ENCODE results near the gene UBA6. TPM values are rescaled to one million over a fixed set of nuclear protein-coding genes. Genes with fewer than 3 reads are reported as not detected.

Gene UBA6
- total and polyA plus RNA-seq, 2 of the 4 experiments (the other 2 are of a cell fraction) = 29.2 to 268 TPM

GRCh38 chr4:67721315-67721769 lies 20.4 kb upstream of the UBA6 start:
- H4K5ac ChIP-seq (ENCODE audit: low read depth, low read length) = peak overlapping the region; percentile 73; the same call in 1 of the 2 replicates
- peaks cover 11% of the 10 kb centered on the region; the same call in 1 of the 2 replicates for H3K9me1 ChIP-seq (ENCODE audit: insufficient read depth, low read length)
- no peaks in the 10 kb centered on the region for H3K9me3 ChIP-seq (ENCODE audit: control insufficient read depth, insufficient read depth, low read length)
- peak overlapping the region; percentile 7; the same call in 2 of the 3 replicates for H2BK15ac ChIP-seq (ENCODE audit: low read depth, low read length)
- WGBS, 2 experiments (ENCODE audit: extremely low coverage in 2 of 2, insufficient read length in 1 of 2) = no CpG with 5 or more reads among the region's 3 CpGs
- peak overlapping the region; percentile 65 for H4K91ac ChIP-seq (ENCODE audit: insufficient read depth, low read depth, low read length)
- H3K4me1 ChIP-seq (ENCODE audit: control insufficient read depth, insufficient read depth, low read length) = peaks cover 8% of the 10 kb centered on the region; the same call in 1 of the 2 replicates
- H3K36me3 ChIP-seq (ENCODE audit: control insufficient read depth, insufficient read depth, low read length) = peaks cover 4% of the 10 kb centered on the region; the same call in 1 of the 2 replicates
- POLR2A ChIA-PET (ENCODE audit: unreplicated experiment) = no interaction called here
- peaks cover 0 to 17% of the 10 kb centered on the region in 2 experiments; a peak in 3 of 4 replicates for H3K79me1 ChIP-seq (ENCODE audit: low read depth in 1 of 2, low read length in 2 of 2)
- H4K20me1 ChIP-seq (ENCODE audit: insufficient read depth, low read length) = no peaks in the 10 kb centered on the region
- TF ChIP-seq MAZ (IDR thresholded peaks at IDR 0.05; ENCODE audit: borderline replicate concordance, low read depth, low read length) (no peak), RFX5 (IDR thresholded peaks at IDR 0.05; ENCODE audit: low read depth, low read length) (no peak), POLR2A (IDR thresholded peaks at IDR 0.05; ENCODE audit: low read depth, low read length) (no peak), RCOR1 (IDR thresholded peaks at IDR 0.05; ENCODE audit: insufficient replicate concordance, low read length) (no peak), NFE2L2 (IDR thresholded peaks at IDR 0.05; ENCODE audit: low read depth, low read length) (no peak), RAD21 (IDR thresholded peaks at IDR 0.05; ENCODE audit: low read length) (no peak), ELK1 (IDR thresholded peaks at IDR 0.05; ENCODE audit: borderline replicate concordance, low read depth, low read length) (no peak), BHLHE40 (IDR thresholded peaks at IDR 0.05; ENCODE audit: low read depth, low read length) (no peak), FOS (IDR thresholded peaks at IDR 0.05; ENCODE audit: low read depth, low read length) (no peak), CHD1 (IDR thresholded peaks at IDR 0.05; ENCODE audit: low read depth, low read length) (no peak), MAFK (IDR thresholded peaks at IDR 0.05; ENCODE audit: low read depth, low read length) (no peak), CEBPB (IDR thresholded peaks at IDR 0.05; ENCODE audit: low read depth, low read length) (no peak)
- TF ChIP-seq, protein P1, sequence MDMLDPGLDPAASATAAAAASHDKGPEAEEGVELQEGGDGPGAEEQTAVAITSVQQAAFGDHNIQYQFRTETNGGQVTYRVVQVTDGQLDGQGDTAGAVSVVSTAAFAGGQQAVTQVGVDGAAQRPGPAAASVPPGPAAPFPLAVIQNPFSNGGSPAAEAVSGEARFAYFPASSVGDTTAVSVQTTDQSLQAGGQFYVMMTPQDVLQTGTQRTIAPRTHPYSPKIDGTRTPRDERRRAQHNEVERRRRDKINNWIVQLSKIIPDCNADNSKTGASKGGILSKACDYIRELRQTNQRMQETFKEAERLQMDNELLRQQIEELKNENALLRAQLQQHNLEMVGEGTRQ (IDR thresholded peaks at IDR 0.05; ENCODE audit: low read depth, low read length) = no peak
- TF ChIP-seq, protein P2, sequence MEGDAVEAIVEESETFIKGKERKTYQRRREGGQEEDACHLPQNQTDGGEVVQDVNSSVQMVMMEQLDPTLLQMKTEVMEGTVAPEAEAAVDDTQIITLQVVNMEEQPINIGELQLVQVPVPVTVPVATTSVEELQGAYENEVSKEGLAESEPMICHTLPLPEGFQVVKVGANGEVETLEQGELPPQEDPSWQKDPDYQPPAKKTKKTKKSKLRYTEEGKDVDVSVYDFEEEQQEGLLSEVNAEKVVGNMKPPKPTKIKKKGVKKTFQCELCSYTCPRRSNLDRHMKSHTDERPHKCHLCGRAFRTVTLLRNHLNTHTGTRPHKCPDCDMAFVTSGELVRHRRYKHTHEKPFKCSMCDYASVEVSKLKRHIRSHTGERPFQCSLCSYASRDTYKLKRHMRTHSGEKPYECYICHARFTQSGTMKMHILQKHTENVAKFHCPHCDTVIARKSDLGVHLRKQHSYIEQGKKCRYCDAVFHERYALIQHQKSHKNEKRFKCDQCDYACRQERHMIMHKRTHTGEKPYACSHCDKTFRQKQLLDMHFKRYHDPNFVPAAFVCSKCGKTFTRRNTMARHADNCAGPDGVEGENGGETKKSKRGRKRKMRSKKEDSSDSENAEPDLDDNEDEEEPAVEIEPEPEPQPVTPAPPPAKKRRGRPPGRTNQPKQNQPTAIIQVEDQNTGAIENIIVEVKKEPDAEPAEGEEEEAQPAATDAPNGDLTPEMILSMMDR (conservative IDR thresholded peaks at IDR 0.05; ENCODE audit: low read depth, low read length) = no peak
- intact Hi-C loops (cut with micrococcal nuclease) (no loop called here), dilution Hi-C loops (cut with HindIII; ENCODE audit: low sequenced_read_pairs, unreplicated experiment) (no loop called here), in situ Hi-C loops (cut with MboI; ENCODE audit: low sequenced_read_pairs) (no loop called here)
- peak overlapping the region; percentile 7; the same call in 1 of the 2 replicates for H3K27ac ChIP-seq (ENCODE audit: insufficient read depth, low read length)
- H3K23ac ChIP-seq (ENCODE audit: low read depth, low read length) = peak overlapping the region; percentile 67; the same call in 1 of the 2 replicates
- H3K18ac ChIP-seq (ENCODE audit: low read depth, low read length) = peak overlapping the region; percentile 70; the same call in 1 of the 2 replicates
- DNase-seq (no peak), ATAC-seq (ENCODE audit: low read depth) (peak; percentile 33; the same call in 1 of the 2 replicates)
- CTCF ChIA-PET = no interaction called here
- peak overlapping the region; percentile 64 for H3K4ac ChIP-seq (ENCODE audit: low read depth, low read length)
- H3K4me2 ChIP-seq (ENCODE audit: low read depth, low read length) = no peak overlapping the region
- H3K27me3 ChIP-seq (ENCODE audit: control insufficient read depth, insufficient read depth, low read length) = no peaks in the 10 kb centered on the region
- no TSS peak for BruUV-seq (replicated peaks)
- peak overlapping the region; percentile 50; the same call in 1 of the 2 replicates for H2AK5ac ChIP-seq (ENCODE audit: low read depth, low read length)
- 0 out of 2 replicates have a peak overlapping the region, but pooled peaks have one; percentile 11 for H3K56ac ChIP-seq (ENCODE audit: extremely low read depth, insufficient read depth, low read length)
- H2BK5ac ChIP-seq (ENCODE audit: low read depth, low read length, poor library complexity, severe bottlenecking) = peak overlapping the region; percentile 48
- no peak overlapping the region for H2AK9ac ChIP-seq (replicated peaks; ENCODE audit: low read depth, low read length, poor library complexity)
- peak overlapping the region; percentile 57 for H3K14ac ChIP-seq (replicated peaks; ENCODE audit: low read depth, low read length)
- H2AFZ ChIP-seq (replicated peaks; ENCODE audit: low read length, poor library complexity) = no peak overlapping the region
- H3K4me3 ChIP-seq (ENCODE audit: insufficient read depth, low read depth, low read length) = no peak overlapping the region
- H3K9ac ChIP-seq (ENCODE audit: low read depth, low read length) = no peak overlapping the region
- peak overlapping the region; percentile 16 to 26; a peak in 3 of 4 replicates for H4K8ac ChIP-seq (ENCODE audit: low read depth in 2 of 2, low read length in 2 of 2)
- peak overlapping the region; percentile 31 for H2BK20ac ChIP-seq (ENCODE audit: low read depth, low read length)
- H2BK120ac ChIP-seq (ENCODE audit: low read depth, low read length) = peak overlapping the region; percentile 73
